ENCODE measurements around the gene KIF19. TPM values are rescaled to one million over a fixed set of nuclear protein-coding genes. Genes with fewer than 3 reads are reported as not detected.

The KIF19 gene
- total RNA-seq, 1 donor from 2014 or later: 0.08 TPM

DNA sequence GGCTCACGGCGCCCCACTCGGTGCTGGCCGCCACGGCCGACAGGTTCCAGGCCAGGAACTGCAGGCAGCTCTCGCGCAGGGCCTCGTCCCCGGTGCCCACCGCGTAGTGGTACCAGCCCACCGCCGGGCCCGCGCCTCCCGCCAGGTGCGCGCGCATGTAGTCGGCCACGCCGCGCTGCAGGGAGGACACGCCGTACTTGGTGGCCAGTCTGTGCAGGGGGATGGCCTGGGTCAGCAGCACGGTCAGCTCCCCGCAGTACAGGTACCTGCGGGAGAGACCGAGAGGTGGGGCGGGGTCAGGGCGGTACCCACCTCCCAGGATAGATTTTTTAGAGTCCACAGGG is 31.4 kb downstream of the KIF19 start:
- intact Hi-C loops (cut with DNase I): no loop called here
- no peak for DNase-seq (ENCODE audit: low spot score)

DNA sequence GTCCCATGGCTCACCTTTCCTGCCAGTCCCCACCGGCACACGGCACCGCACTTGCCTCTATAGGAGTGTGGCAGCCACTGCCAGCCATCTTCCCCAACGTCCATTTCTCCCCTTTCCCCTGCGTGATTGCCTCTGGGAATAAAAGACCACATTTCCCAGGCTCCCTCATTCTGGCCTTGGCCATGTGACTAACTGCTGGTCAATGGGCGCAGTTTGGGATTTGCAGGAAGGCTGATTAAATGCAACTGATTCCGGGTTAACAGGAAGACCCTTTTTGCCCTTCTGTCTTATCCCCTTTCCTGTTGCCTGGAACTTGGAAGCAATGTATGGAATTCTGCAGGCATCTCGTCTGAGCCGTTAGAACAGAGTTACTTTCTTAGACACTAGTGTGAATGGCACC is 32.7 kb downstream of the KIF19 start:
- intact Hi-C loops (cut with DNase I): no loop called here
- no peak for DNase-seq (ENCODE audit: low spot score)

- DNase-seq (ENCODE audit: low spot score): no peak
- intact Hi-C loops (cut with DNase I): loop anchor here (2.0 to 5.0 kb wide), 2 partner anchors 57 to 148 kb away; partner anchors contain the start of gene TTYH2
These were observed 33.9 kb downstream of the KIF19 start for GRCh38 chr17:74359916-74360315.

DNA sequence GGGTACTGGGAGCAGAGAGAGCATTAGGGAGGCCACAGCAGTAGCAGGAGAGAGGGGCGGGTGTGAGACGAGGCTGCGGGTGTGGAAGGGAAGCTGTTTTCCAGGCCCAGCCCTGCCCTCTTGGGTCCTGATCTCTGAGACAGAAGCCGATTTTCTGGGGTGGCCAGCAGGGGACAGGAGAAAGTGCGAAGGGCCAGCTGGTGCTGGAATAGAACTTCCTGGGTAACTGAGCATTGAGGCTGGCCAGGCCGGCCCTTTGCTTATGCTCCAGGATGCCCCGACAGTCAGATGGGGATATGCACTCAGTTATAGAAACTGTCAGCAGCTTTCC is 34.8 kb downstream of the KIF19 start:
- intact Hi-C loops (cut with DNase I): loop anchor here (2.0 to 5.0 kb wide), 2 partner anchors 58 to 149 kb away; partner anchors contain the start of gene TTYH2
- DNase-seq (ENCODE audit: low spot score): no peak

GRCh38 chr17:74361230-74362068 is 35.4 kb downstream of the KIF19 start, which contains the start of gene BTBD17:
Gene BTBD17, minus strand, starts transcription at chr17:74361868. Its CDS starts 49 bp downstream, at chr17:74361819.
- intact Hi-C loops (cut with DNase I): loop anchor here (2.0 to 5.0 kb wide), 2 partner anchors 59 to 149 kb away; partner anchors contain the start of gene TTYH2
- no peak for DNase-seq (ENCODE audit: low spot score)

DNA sequence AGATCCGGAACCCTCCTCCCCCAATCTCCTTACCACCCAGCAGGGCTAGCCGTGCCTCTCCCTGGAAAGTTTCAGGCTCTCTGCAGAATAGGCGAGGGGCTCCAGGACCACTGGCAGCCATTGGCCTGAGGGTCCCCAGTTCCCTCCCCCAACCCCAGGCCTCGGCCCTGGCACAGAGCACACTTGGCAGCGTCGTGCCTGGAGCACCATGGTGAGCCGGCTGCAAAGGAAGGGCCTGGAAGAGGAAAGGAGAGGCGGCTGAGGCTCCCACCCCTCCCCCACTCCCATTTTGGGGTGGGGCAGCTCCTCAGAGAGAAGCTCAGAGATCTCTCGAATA is 36.0 kb downstream of the KIF19 start:
- intact Hi-C loops (cut with DNase I): loop anchor here (5.0 kb wide), 1 partner anchor 150 kb away; the partner anchor contains the start of gene TTYH2
- DNase-seq (ENCODE audit: low spot score): no peak

DNA sequence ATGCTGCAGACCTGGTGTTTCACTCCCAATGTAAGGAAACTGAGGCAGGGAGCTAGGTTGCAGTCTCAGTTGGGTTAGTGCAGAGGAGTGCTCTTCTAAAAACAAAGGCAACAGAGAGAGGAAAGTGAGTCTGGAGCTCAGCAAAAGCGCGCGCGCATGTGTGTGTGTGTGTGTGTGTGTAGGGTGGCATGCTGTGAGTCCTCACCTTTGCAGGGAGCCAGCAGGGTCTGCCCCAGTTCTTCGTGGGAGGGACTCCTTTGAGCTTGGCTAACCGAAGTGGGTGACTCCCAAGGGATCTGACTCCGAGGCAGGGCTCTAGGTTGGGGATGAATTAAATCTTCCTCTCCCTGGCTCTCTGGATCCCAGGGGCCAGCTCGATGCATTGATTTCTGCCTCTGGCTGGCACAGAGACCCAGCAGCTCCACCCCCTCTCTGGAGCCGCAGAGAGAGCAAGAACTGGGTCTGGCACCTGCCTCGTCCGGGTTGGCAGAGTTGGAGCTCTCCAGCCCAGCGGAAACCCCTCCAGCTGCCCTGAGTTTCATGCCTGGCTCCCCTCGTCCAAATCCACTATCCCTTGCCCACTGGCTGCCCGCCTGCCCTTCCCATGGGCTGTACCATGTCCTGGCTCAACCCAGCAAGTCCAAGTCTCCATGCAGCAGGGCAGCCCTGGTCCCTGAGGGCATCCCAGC is 36.9 kb downstream of the KIF19 start:
- intact Hi-C loops (cut with DNase I): loop anchor here (5.0 kb wide), 1 partner anchor 151 kb away; the partner anchor contains the start of gene TTYH2
- DNase-seq (ENCODE audit: low spot score): no peak

- DNase-seq (ENCODE audit: low spot score): no peak
- intact Hi-C loops (cut with DNase I): no loop called here
These were observed 41.2 kb downstream of the KIF19 start, which contains the start of gene GPR142 for GRCh38 chr17:74367206-74367605. Gene GPR142, plus strand, starts transcription at chr17:74367506. Its CDS starts 2,035 bp downstream, at chr17:74369541.

- DNase-seq (ENCODE audit: low spot score): peak; percentile 86
- intact Hi-C loops (cut with DNase I): loop anchor here (1.0 kb wide), 1 partner anchor 125 kb away; no protein-coding TSS in a partner anchor
These were observed 42.5 kb downstream of the KIF19 start for GRCh38 chr17:74368341-74369081.

DNA sequence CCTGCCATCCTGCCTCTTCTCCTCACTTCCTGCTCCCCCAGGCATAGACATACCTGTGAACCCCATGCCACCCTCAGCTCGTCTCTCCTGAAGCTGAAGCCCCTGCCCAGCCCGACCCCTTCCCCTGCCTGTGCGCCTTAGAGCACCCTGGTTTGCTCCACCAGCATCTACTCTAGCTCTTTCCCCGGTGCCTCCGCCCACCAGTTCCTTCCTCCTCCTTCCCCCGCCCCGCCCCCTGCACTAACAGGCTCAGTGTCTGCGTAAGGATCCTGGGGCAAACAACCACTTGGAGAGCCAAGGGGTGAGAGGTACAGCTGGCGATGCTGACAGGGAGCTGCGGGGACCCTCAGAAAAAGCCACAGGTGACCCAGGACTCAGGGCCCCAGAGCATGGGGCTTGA is 43.2 kb downstream of the KIF19 start:
- no peak for DNase-seq (ENCODE audit: low spot score)
- intact Hi-C loops (cut with DNase I): no loop called here

- intact Hi-C loops (cut with DNase I): no loop called here
- DNase-seq (ENCODE audit: low spot score): no peak
These were observed 43.9 kb downstream of the KIF19 start for GRCh38 chr17:74369665-74370490.

GRCh38 chr17:74371653-74372147 is 45.7 kb downstream of the KIF19 start:
- intact Hi-C loops (cut with DNase I): no loop called here
- DNase-seq (ENCODE audit: low spot score): no peak

GRCh38 chr17:74372426-74372825 is 46.4 kb downstream of the KIF19 start:
- intact Hi-C loops (cut with DNase I): no loop called here
- DNase-seq (ENCODE audit: low spot score): no peak

GRCh38 chr17:74373838-74374606 is 48.0 kb downstream of the KIF19 start:
- DNase-seq (ENCODE audit: low spot score): no peak
- intact Hi-C loops (cut with DNase I): no loop called here

DNA sequence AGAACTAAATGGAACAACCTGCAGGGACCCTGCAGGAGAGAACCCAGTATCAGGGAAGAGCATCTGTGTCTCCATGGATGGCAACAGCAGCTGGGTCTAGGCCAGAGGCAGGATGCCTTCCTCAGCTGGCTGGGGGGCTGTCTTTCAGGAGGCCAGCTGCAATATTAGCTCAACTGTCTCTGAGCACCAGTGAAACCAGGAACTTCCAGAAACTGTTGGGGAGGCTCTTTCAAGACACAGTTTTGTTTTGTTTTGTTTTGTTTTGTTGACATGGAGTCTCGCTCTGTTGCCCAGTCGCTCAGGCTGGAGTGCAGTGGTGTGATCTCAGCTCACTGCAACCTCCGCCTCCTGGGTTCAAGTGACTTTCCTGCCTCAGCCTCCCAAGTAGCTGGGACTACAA is 48.8 kb downstream of the KIF19 start:
- intact Hi-C loops (cut with DNase I): no loop called here
- no peak for DNase-seq (ENCODE audit: low spot score)

GRCh38 chr17:74379495-74380085 is 53.6 kb downstream of the KIF19 start:
- peak; percentile 95 for DNase-seq (ENCODE audit: low spot score)
- intact Hi-C loops (cut with DNase I): loop anchor here (1.0 kb wide), 1 partner anchor 78 kb away; no protein-coding TSS in a partner anchor

DNA sequence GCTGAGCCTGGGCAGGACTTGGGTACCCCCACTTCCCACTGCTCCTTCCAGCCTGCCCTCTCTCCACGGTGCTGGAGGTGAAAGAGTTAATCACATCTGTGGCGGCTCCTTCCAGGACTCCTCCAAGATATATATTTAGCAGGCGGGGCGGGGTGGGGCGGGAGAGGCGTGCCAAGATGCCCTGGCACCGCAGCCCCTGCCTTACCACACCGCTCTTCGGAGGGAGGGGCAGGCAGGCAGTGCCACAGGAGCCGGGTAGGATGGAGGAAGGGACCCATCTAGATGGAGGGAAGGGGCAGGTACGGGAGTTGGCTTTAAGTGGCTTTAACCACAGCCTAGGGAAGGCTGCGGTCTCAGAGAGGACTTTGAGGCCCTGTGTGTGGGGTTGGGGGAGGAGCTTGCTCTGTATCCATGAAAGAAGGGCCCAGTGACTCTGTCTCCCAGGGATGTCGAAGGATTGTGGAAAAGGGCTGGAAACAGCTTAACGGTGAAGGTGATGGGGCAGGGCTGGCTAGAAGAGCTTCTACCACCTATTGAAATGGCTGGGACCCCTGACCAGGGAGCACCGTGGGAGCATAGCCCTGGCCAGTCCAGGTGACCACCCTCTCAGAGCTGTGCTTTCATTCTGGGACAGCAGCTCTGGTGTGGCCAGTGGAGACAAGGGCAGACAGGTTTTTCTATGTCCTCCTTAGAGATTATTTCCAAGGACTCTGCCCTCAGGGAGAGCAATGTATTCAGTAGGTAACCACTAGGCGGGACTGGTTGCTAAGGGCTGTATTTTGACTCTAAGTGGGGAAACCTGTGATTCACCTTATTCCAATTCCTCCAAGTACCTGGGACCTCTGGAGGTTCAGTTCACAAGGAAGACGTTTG is 54.3 kb downstream of the KIF19 start:
- intact Hi-C loops (cut with DNase I): no loop called here
- DNase-seq (ENCODE audit: low spot score): no peak
